Mesothelial cell of epicardium (in vitro differentiated cells): ENCODE measurements around the gene ZDHHC8. TPM values are rescaled to one million over a fixed set of nuclear protein-coding genes. Genes with fewer than 3 reads are reported as not detected.
A peak's percentile ranks its signal among the peaks of the same experiment; 100 is the strongest.

ENCODE experiments used
- DNase-seq, 2 experiments: peaks; one replicate each; pipeline ENCODE4 v3.0.0; 2021; ENCODE audit warnings: low spot score in 2 of 2; ENCODE audit not compliant: unreplicated experiment in 2 of 2
- H3K27ac Mint-ChIP-seq: 2 replicates; pipeline ENCODE4 v1.8.0; 2021; ENCODE audit warnings: mixed read lengths
- H3K27me3 Mint-ChIP-seq: 2 replicates; pipeline ENCODE4 v1.8.0; 2021; ENCODE audit warnings: low read depth, mixed read lengths
- H3K36me3 Mint-ChIP-seq: 2 replicates; pipeline ENCODE4 v1.8.0; 2021; ENCODE audit warnings: mixed read lengths
- H3K4me1 Mint-ChIP-seq: 2 replicates; pipeline ENCODE4 v1.8.0; 2021; ENCODE audit warnings: mixed read lengths
- H3K4me3 Mint-ChIP-seq: 2 replicates; pipeline ENCODE4 v1.8.0; 2021; ENCODE audit warnings: mild to moderate bottlenecking, moderate library complexity, mixed read lengths
- H3K9me3 Mint-ChIP-seq: 2 replicates; pipeline ENCODE4 v1.8.0; 2021; ENCODE audit warnings: mixed read lengths
- CTCF ChIP-seq: fragments of 200-600 bp; sonication (generic); IDR thresholded peaks from one replicate; pipeline ENCODE4 v1.5.0; 2021; ENCODE audit warnings: antibody characterized with exemption; ENCODE audit not compliant: unreplicated experiment
- total RNA-seq: library from RNA; stranded (reverse); gene quantifications from 3 replicates; pipeline ENCODE4 v1.2.1, GENCODE V29; 2021

Gene ZDHHC8
- total RNA-seq, 1 donor from 2014 or later = 86.2 TPM

- no peak for DNase-seq
- no peak for TF ChIP-seq CTCF
- H3K4me3 Mint-ChIP-seq = peak overlapping the region; percentile 84
- peaks cover 13% of the 10 kb centered on the region for H3K36me3 Mint-ChIP-seq
- peaks cover 18% of the 10 kb centered on the region for H3K4me1 Mint-ChIP-seq
- no peaks in the 10 kb centered on the region for H3K27me3 Mint-ChIP-seq
- peak overlapping the region; percentile 91 for H3K27ac Mint-ChIP-seq
- H3K9me3 Mint-ChIP-seq = no peaks in the 10 kb centered on the region
Observed at GRCh38 chr22:20118300-20119020, 13.1 kb upstream of the ZDHHC8 start.

GRCh38 chr22:20121856-20122415, 9.7 kb upstream of the ZDHHC8 start:
- peaks cover 12% of the 10 kb centered on the region for H3K36me3 Mint-ChIP-seq
- H3K4me1 Mint-ChIP-seq = peaks cover 14% of the 10 kb centered on the region
- H3K27ac Mint-ChIP-seq = no peak overlapping the region
- H3K9me3 Mint-ChIP-seq = no peaks in the 10 kb centered on the region
- no peak for DNase-seq
- H3K4me3 Mint-ChIP-seq = no peak overlapping the region
- H3K27me3 Mint-ChIP-seq = no peaks in the 10 kb centered on the region
- TF ChIP-seq CTCF = no peak

- Mint-ChIP-seq H3K27ac (no peak overlapping the region), H3K4me3 (no peak overlapping the region), H3K36me3 (peaks cover 15% of the 10 kb centered on the region), H3K27me3 (no peaks in the 10 kb centered on the region), H3K9me3 (no peaks in the 10 kb centered on the region), H3K4me1 (peaks cover 8% of the 10 kb centered on the region)
- no peak for TF ChIP-seq CTCF
- DNase-seq = no peak
Observed at GRCh38 chr22:20123366-20124082, 8.1 kb upstream of the ZDHHC8 start.

GRCh38 chr22:20124083-20124787, 7.4 kb upstream of the ZDHHC8 start:
- no peak for TF ChIP-seq CTCF
- Mint-ChIP-seq H3K4me1 (peaks cover 2% of the 10 kb centered on the region), H3K36me3 (peaks cover 13% of the 10 kb centered on the region), H3K4me3 (no peak overlapping the region), H3K27ac (no peak overlapping the region), H3K27me3 (no peaks in the 10 kb centered on the region), H3K9me3 (no peaks in the 10 kb centered on the region)
- no peak for DNase-seq

GRCh38 chr22:20125201-20126174, 6.1 kb upstream of the ZDHHC8 start:
- Mint-ChIP-seq H3K27ac (no peak overlapping the region), H3K4me1 (no peaks in the 10 kb centered on the region), H3K4me3 (no peak overlapping the region)

More at GRCh38 chr22:20125201-20126174, 6.1 kb upstream of the ZDHHC8 start:
- DNase-seq = no peak
- no peak for TF ChIP-seq CTCF
- no peaks in the 10 kb centered on the region for H3K9me3 Mint-ChIP-seq
- peaks cover 13% of the 10 kb centered on the region for H3K36me3 Mint-ChIP-seq
- H3K27me3 Mint-ChIP-seq = no peaks in the 10 kb centered on the region
